Measurements from ENCODE around the gene ZER1.
A peak's percentile ranks its signal among the peaks of the same experiment; 100 is the strongest.
"Not testable (repeated sequence)": the region's sequence is repeated elsewhere in the genome, so short reads cannot be mapped to it uniquely, and the experiment has no call there.

ZER1 gene

GRCh38 chr9:128713941-128714573 is 57.7 kb downstream of the ZER1 start:
- DNase-seq: no peak

DNA sequence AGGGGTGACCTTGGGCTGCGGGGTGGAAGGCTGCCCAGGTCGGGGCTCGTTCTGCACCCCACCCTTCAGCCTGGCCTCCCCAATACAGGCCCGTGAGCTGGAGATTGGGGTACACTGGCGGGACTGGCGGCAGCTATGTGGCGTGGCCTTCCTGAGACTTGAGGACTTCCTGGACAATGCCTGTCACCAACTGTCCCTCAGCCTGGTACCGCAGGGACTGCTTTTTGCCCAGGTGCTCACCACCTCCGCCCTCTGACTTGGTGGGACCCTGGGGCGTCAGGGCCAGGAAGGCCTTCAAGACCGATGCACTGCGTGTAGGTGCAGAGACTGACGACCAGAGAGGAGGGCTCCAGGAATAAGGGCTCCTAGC is 58.3 kb downstream of the ZER1 start:
- DNase-seq: no peak

GRCh38 chr9:128712451-128713410 is 59.0 kb downstream of the ZER1 start:
- DNase-seq: no peak

GRCh38 chr9:128707446-128707845 is 64.3 kb downstream of the ZER1 start:
- no peak for DNase-seq

DNA sequence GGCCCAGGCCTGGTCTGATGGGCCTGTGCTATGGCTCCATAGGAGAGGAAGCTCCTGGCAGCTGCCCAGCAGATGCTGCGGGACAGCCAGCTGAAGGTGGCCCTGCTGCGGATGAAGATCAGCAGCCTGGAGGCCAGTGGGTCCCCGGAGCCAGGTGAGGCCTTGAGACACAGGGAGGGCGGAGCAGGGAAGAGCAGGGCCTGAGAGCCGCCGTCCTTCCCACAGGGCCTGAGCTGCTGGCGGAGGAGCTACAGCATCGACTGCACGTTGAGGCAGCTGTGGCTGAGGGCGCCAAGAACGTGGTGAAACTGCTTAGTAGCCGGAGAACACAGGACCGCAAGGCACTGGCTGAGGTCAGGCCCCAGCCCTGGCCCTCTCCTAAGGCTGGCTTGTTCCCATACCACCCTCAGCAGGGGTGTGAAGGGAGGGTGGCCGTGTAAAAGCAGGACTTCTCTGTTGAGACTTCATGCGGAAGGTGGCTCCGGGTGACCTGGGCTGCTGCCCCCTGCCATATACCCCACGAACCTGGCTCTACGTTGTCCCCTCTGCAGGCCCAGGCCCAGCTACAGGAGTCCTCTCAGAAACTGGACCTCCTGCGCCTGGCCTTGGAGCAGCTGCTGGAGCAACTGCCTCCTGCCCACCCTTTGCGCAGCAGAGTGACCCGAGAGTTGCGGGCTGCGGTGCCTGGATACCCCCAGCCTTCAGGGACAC is 64.9 kb downstream of the ZER1 start:
- no peak for DNase-seq

GRCh38 chr9:128706045-128706444 is 65.7 kb downstream of the ZER1 start:
- no peak for DNase-seq

- DNase-seq: no peak
These were observed 66.4 kb downstream of the ZER1 start for GRCh38 chr9:128705051-128705965.

- DNase-seq: no peak
These were observed 67.4 kb downstream of the ZER1 start for GRCh38 chr9:128704356-128704670.

DNA sequence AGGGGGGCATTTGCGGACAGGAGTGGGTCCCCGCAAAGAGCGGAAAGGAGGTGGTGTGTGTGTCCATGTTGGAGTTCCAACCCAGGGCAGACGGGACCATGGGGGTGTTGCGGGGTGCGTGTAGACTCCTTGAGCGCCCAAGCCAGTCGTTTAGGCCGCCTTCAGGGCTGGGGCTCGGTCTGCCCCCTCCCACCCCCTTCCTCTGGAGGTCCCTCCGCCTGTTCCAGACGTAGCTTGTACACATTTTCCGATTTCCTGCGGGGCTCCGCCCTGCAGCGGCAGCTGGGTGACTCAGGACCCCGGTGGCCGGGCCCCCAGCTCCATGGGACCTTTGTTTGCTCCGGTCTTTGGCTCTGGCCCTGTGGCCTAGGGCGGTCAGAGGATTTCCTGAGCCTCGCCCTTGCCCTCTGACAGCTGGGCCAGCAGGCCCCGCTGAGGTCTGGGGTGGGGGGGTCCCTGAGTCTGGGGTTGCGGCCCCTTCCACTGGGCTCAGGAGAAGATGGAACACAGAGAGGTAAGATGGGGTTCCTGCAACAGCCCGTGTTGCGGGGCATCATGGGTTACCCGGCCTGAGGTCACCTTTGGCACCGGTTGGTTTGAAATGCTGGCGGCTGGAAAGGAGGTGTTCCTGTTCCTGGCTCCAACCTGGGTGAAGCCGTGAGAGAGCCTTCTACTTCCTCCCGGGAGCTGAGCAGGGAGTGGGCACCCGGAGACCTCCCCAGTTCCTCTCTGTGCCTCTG is 67.9 kb downstream of the ZER1 start:
- no peak for DNase-seq

DNA sequence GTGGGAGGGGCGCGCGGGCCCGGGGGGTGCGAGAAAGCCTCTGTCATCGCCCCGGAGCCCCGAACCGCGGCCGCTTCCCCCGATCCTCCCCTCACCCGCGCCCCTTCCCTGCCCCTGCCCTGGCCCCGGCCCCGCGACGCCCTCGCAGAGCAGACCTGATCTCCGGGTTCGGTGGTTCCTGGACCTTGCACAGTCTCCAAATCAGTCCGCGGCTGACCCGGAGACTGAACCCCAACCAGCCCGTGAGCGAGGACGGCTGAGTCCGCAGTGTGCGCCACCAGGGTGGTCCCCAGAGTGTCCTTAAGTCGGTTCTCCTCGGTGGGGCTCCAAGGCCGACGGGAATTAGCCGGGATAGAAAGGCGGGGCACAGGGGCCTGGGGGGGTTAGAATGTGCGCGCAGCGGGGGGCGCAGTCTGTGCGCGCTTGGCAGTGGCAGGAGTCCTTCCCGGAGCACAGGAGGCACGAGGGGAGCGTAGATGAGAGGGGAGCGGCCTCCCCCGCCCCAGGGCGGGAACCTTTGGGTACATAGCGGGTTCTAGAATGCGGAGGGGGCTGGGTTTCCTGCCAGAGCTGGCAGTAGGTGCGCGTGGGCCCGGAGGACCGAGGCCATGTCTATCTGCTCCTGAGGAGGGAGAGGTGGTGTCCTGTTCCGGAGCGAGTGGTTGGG is 68.6 kb downstream of the ZER1 start:
- no peak for DNase-seq

GRCh38 chr9:128702445-128702948 is 69.2 kb downstream of the ZER1 start, which contains the start of gene PKN3:
PKN3 (plus strand) TSS chr9:128702503; CDS start chr9:128702916, 413 bp downstream.
- peak; percentile 61 for DNase-seq

DNA sequence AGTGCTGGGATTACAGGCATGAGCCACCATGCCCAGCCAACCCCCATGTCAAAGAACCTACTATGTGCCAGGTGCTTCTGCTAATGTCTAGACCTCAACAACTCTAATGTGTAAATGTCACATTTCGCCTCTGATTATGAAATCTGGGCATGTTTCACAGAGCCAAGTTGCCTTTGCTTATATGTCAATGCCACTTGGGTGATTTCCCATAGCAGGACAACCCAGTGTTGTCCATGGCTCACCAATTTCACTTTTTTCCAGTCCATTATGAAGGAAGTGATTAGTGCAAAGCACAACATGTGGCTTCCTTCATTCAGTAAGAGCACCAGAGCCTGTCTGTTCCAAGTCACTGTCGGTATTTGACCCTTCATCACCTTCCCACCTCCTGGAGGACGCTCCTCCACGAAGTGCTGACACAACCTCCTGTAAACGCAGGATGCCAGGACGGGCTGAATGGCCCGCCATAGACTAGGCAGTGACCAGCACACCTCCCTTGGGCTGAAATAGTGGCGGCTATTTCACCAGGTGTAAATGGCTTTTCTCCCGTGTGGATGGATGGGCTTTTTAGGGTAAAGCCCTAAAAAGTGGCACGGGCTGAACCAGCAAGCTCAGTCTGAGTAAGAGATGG is 70.4 kb downstream of the ZER1 start:
- DNase-seq: no peak

DNA sequence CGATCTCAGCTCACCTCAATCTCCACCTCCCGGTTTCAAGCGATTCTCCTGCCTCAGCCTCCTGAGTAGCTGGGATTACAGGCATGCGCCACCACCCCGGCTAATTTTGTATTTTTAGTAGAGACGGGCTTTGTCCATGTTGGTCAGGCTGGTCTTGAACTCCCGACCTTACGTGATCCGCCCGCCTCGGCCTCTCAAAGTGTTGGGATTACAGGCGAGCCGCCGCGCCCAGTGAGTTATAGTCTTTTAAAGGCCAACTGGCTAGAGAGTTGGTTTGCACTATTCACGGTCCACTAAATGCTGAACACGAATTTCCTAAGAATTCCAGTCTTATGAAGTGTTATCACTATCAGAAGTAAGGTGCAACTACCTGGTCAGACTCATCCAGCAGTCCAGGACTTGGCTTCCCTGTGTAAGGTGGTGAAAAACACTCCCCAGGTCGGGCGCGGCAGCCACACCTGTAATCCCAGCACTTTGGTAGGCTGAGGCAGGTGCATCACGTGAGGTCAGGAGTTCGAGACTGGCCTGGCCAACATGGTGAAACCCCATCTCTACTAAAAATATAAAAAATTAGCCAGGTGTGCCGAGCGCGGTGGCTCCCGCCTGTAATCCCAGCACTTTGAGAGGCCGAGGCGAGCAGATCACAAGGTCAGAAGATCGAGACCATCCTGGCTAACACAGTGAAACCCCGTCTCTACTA is 72.5 kb downstream of the ZER1 start:
- not testable (repeated sequence) for DNase-seq

DNA sequence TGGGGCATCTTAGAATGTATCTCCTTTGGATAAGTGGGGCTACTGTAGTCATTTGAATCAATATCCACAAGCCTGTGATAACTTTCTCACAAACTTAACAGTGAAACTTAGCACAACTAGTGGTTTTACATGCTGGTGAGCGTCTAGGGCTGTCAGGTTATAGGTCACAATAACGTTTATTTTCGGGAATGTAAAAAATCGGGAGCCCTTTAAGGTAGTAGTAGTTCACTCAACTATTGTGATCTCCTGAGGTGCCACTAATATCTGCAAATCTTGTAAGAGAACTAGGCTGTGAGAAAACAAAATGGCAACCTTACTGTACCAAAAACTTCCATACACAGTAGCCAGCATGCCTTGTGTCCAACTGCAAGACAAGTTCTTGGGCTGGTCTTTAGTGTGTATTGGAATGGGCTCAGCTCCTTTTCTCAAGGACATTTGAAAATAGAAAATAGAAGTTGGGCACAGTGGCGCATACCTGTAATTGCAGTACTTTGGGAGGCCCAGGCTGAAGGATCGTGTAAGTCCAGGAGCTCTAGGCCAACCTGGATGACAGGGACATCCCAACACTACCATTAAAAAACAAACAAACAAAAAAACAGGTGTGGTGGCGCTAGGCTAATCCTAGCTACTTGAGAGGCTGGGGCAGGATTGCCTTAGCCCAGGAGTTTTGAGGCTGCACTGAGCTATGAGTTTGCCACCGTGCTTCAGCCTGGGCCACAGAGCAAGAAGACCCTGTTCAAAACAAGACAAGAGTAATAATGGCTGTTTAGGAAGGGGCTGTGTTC is 74.6 kb downstream of the ZER1 start:
- no peak for DNase-seq

GRCh38 chr9:128694344-128694743 is 77.4 kb downstream of the ZER1 start:
- DNase-seq: no peak

- not testable (repeated sequence) for DNase-seq
These were observed 78.0 kb downstream of the ZER1 start for GRCh38 chr9:128693738-128694137.

- no peak for DNase-seq
These were observed 81.1 kb downstream of the ZER1 start for GRCh38 chr9:128690684-128691034.

DNA sequence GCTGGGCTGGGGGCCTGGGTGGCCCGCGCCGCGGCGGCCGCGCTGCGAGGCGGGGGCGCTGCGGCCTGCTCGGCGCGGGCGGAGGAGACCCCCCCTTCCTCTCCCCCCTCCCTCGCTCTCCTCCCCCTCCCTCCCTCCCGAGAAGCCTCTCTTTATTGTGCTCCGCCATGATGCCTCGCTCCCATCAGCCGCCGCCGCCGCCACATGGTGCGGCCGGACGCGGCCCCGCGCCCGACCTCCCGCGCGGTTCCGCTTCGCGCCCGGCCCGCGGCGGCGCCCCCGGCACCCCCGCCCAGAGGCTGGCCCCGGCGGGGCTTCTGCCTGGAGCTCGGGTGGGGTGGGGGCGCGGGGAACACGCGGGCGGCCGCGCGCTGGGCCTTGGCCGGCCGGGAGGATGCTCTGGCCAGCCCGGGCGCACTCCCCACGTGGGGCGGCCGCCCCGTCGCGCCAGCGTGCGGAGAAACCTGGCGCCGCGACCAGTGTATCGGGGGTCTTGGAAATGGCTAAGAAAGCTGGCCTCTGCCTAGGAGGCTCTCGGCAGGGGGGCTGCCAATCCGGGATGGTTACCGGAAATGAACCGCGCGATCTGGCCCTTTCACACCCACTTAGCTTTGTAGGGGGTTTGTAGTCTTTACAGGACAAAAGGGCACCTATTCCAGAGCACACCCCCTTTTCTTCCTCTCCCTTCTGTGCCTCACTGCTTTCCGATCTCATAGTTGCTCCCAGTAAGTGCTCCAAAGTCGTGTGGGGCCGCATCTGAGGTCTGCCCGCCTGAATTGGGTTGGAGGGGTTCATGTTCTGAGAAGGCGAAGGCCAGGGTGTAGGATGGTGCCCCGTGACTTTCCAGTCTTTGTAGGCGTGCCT is 81.7 kb downstream of the ZER1 start:
- peak; percentile 29 for DNase-seq

Measured in midbrain (tissue), 1 donor.